ENCODE measurements around the gene XRN1.

XRN1 gene

GRCh38 chr3:142436951-142437585 is 10.8 kb downstream of the XRN1 start:
- Histone ChIP-seq H3K9me3 (ENCODE audit: severe bottlenecking) (no peaks in the 10 kb centered on the region), H3K27ac (ENCODE audit: poor library complexity, severe bottlenecking) (no peak overlapping the region), H3K27me3 (ENCODE audit: insufficient read depth, poor library complexity, severe bottlenecking) (no peaks in the 10 kb centered on the region), H3K4me1 (ENCODE audit: insufficient read depth, poor library complexity, severe bottlenecking) (no peaks in the 10 kb centered on the region), H3K4me3 (ENCODE audit: severe bottlenecking) (no peak overlapping the region), H3K36me3 (ENCODE audit: low read depth) (peaks cover 15% of the 10 kb centered on the region)
- no peak for ATAC-seq (ENCODE audit: low read depth)
- no peak for DNase-seq (ENCODE audit: low spot score)
- TF ChIP-seq CTCF (IDR thresholded peaks at IDR 0.05; ENCODE audit: poor library complexity, severe bottlenecking): no peak

GRCh38 chr3:142434503-142434902 is 13.3 kb downstream of the XRN1 start:
- Histone ChIP-seq H3K4me3 (ENCODE audit: severe bottlenecking) (no peak overlapping the region), H3K4me1 (ENCODE audit: insufficient read depth, poor library complexity, severe bottlenecking) (no peaks in the 10 kb centered on the region), H3K27me3 (ENCODE audit: insufficient read depth, poor library complexity, severe bottlenecking) (no peaks in the 10 kb centered on the region), H3K36me3 (ENCODE audit: low read depth) (peaks cover 23% of the 10 kb centered on the region), H3K27ac (ENCODE audit: poor library complexity, severe bottlenecking) (no peak overlapping the region), H3K9me3 (ENCODE audit: severe bottlenecking) (no peaks in the 10 kb centered on the region)
- no peak for TF ChIP-seq CTCF (IDR thresholded peaks at IDR 0.05; ENCODE audit: poor library complexity, severe bottlenecking)
- ATAC-seq (ENCODE audit: low read depth) (no peak), DNase-seq (ENCODE audit: low spot score) (no peak)

- peaks cover 23% of the 10 kb centered on the region for H3K36me3 ChIP-seq (ENCODE audit: low read depth)
- no peak overlapping the region for H3K4me3 ChIP-seq (ENCODE audit: severe bottlenecking)
- H3K27me3 ChIP-seq (ENCODE audit: insufficient read depth, poor library complexity, severe bottlenecking): no peaks in the 10 kb centered on the region
- no peaks in the 10 kb centered on the region for H3K4me1 ChIP-seq (ENCODE audit: insufficient read depth, poor library complexity, severe bottlenecking)
- DNase-seq (ENCODE audit: low spot score) (no peak), ATAC-seq (ENCODE audit: low read depth) (no peak)
- no peak for TF ChIP-seq CTCF (IDR thresholded peaks at IDR 0.05; ENCODE audit: poor library complexity, severe bottlenecking)
- H3K9me3 ChIP-seq (ENCODE audit: severe bottlenecking): no peaks in the 10 kb centered on the region
- H3K27ac ChIP-seq (ENCODE audit: poor library complexity, severe bottlenecking): no peak overlapping the region
Measured at GRCh38 chr3:142433110-142433509, 14.7 kb downstream of the XRN1 start.

GRCh38 chr3:142429582-142429981 is 18.3 kb downstream of the XRN1 start:
- no peak for ATAC-seq (ENCODE audit: low read depth)
- Histone ChIP-seq H3K27me3 (ENCODE audit: insufficient read depth, poor library complexity, severe bottlenecking) (no peaks in the 10 kb centered on the region), H3K36me3 (ENCODE audit: low read depth) (peaks cover 26% of the 10 kb centered on the region), H3K9me3 (ENCODE audit: severe bottlenecking) (no peaks in the 10 kb centered on the region), H3K4me1 (ENCODE audit: insufficient read depth, poor library complexity, severe bottlenecking) (no peaks in the 10 kb centered on the region), H3K4me3 (ENCODE audit: severe bottlenecking) (no peak overlapping the region), H3K27ac (ENCODE audit: poor library complexity, severe bottlenecking) (no peak overlapping the region)
- DNase-seq (ENCODE audit: low spot score): no peak
- TF ChIP-seq CTCF (IDR thresholded peaks at IDR 0.05; ENCODE audit: poor library complexity, severe bottlenecking): no peak

GRCh38 chr3:142424754-142425153 is 23.1 kb downstream of the XRN1 start:
- H3K27me3 ChIP-seq (ENCODE audit: insufficient read depth, poor library complexity, severe bottlenecking): no peaks in the 10 kb centered on the region
- ATAC-seq (ENCODE audit: low read depth) (no peak), DNase-seq (ENCODE audit: low spot score) (no peak)
- H3K36me3 ChIP-seq (ENCODE audit: low read depth): peaks cover 45% of the 10 kb centered on the region
- H3K4me3 ChIP-seq (ENCODE audit: severe bottlenecking): no peak overlapping the region
- TF ChIP-seq CTCF (IDR thresholded peaks at IDR 0.05; ENCODE audit: poor library complexity, severe bottlenecking): no peak
- no peaks in the 10 kb centered on the region for H3K4me1 ChIP-seq (ENCODE audit: insufficient read depth, poor library complexity, severe bottlenecking)
- H3K27ac ChIP-seq (ENCODE audit: poor library complexity, severe bottlenecking): no peak overlapping the region
- H3K9me3 ChIP-seq (ENCODE audit: severe bottlenecking): no peaks in the 10 kb centered on the region

Measured in RWPE2 (cell line).